Calu3 (cell line): Measurements from ENCODE around the gene SARS2. TPM values are rescaled to one million over a fixed set of nuclear protein-coding genes. Genes with fewer than 3 reads are reported as not detected.

Source experiments
- BruUV-seq: library from RNA; stranded (reverse); fragments of 400-500 nt; replicated peaks from 2 replicates; lab custom pipeline; 2021; lab: Mats Ljungman, UMichigan
- CTCF ChIA-PET: fragments of 300-600 bp; sonication (Branson Sonifier 250); formaldehyde crosslinking; loops from one replicate; lab custom pipeline; 2022; ENCODE audit warnings: antibody characterized with exemption; lab: Charles Lee
- DNase-seq: peaks from one replicate; pipeline ENCODE4 v3.0.0; 2022
- H3K27ac Mint-ChIP-seq: one replicate; pipeline ENCODE4 v1.8.0; 2022; ENCODE audit warnings: mixed read lengths; ENCODE audit not compliant: unreplicated experiment
- H3K27me3 Mint-ChIP-seq: one replicate; pipeline ENCODE4 v1.8.0; 2022; ENCODE audit warnings: mixed read lengths; ENCODE audit not compliant: unreplicated experiment
- H3K36me3 Mint-ChIP-seq: one replicate; pipeline ENCODE4 v1.8.0; 2022; ENCODE audit warnings: mild to moderate bottlenecking, moderate library complexity, mixed read lengths; ENCODE audit not compliant: insufficient read depth, unreplicated experiment
- H3K4me1 Mint-ChIP-seq: one replicate; pipeline ENCODE4 v1.8.0; 2022; ENCODE audit warnings: mild to moderate bottlenecking, low read depth, mixed read lengths; ENCODE audit not compliant: unreplicated experiment
- H3K4me3 Mint-ChIP-seq: one replicate; pipeline ENCODE4 v1.8.0; 2022; ENCODE audit warnings: mild to moderate bottlenecking, low read depth, moderate library complexity, mixed read lengths; ENCODE audit not compliant: unreplicated experiment
- H3K9me3 Mint-ChIP-seq: one replicate; pipeline ENCODE4 v1.8.0; 2022; ENCODE audit warnings: low read depth, mixed read lengths; ENCODE audit not compliant: unreplicated experiment
- CTCF ChIP-seq: fragments of 200-600 bp; IDR thresholded peaks from one replicate; pipeline ENCODE4 v1.8.0; 2022; ENCODE audit warnings: antibody characterized with exemption; ENCODE audit not compliant: unreplicated experiment
- intact Hi-C: fragments of 100-400 bp; cut with micrococcal nuclease; formaldehyde crosslinking; loops from one replicate; pipeline ENCODE4 v1.10.0; 2022; ENCODE audit not compliant: unreplicated experiment
- total RNA-seq: library from RNA; stranded (reverse); gene quantifications from 2 replicates; pipeline ENCODE4 v1.2.3, GENCODE V29; 2022

The SARS2 gene
- total RNA-seq, 1 experiment from 2014 or later: 52.1 TPM

GRCh38 chr19:38907670-38908069 is 22.9 kb downstream of the SARS2 start:
- Mint-ChIP-seq H3K27me3 (no peaks in the 10 kb centered on the region), H3K9me3 (peaks cover 9% of the 10 kb centered on the region), H3K4me1 (peaks cover 7% of the 10 kb centered on the region), H3K36me3 (peaks cover 50% of the 10 kb centered on the region), H3K4me3 (no peak overlapping the region), H3K27ac (peak overlapping the region; percentile 7)
- no peak for DNase-seq
- TF ChIP-seq CTCF: no peak
- BruUV-seq: no TSS peak
- intact Hi-C loops: no loop called here
- CTCF ChIA-PET: interaction anchor here (0.7 kb wide), 1 partner anchor 379 kb away, joined by 7 read pairs; no protein-coding TSS in a partner anchor

GRCh38 chr19:38907227-38907626 is 23.3 kb downstream of the SARS2 start:
- no peak overlapping the region for H3K4me3 Mint-ChIP-seq
- no peak for DNase-seq
- CTCF ChIA-PET: interaction anchor here (0.6 kb wide), 1 partner anchor 221 kb away, joined by 6 read pairs; no protein-coding TSS in a partner anchor
- peaks cover 50% of the 10 kb centered on the region for H3K36me3 Mint-ChIP-seq
- no peak for TF ChIP-seq CTCF
- intact Hi-C loops: no loop called here
- H3K4me1 Mint-ChIP-seq: peaks cover 7% of the 10 kb centered on the region
- no TSS peak for BruUV-seq
- peaks cover 9% of the 10 kb centered on the region for H3K9me3 Mint-ChIP-seq
- no peaks in the 10 kb centered on the region for H3K27me3 Mint-ChIP-seq
- H3K27ac Mint-ChIP-seq: peak overlapping the region; percentile 7

- no peaks in the 10 kb centered on the region for H3K27me3 Mint-ChIP-seq
- H3K9me3 Mint-ChIP-seq: peaks cover 9% of the 10 kb centered on the region
- peaks cover 13% of the 10 kb centered on the region for H3K4me1 Mint-ChIP-seq
- DNase-seq: no peak
- TF ChIP-seq CTCF: no peak
- H3K36me3 Mint-ChIP-seq: peaks cover 64% of the 10 kb centered on the region
- CTCF ChIA-PET: interaction anchor here (0.7 kb wide), 1 partner anchor 106 kb away, joined by 4 read pairs; no protein-coding TSS in a partner anchor
- BruUV-seq: no TSS peak
- no peak overlapping the region for H3K4me3 Mint-ChIP-seq
- intact Hi-C loops: no loop called here
- H3K27ac Mint-ChIP-seq: no peak overlapping the region
These were observed 24.9 kb downstream of the SARS2 start for GRCh38 chr19:38905620-38906019.

- H3K27me3 Mint-ChIP-seq: no peaks in the 10 kb centered on the region
- DNase-seq: no peak
- BruUV-seq: no TSS peak
- H3K36me3 Mint-ChIP-seq: peaks cover 72% of the 10 kb centered on the region
- H3K9me3 Mint-ChIP-seq: peaks cover 9% of the 10 kb centered on the region
- H3K27ac Mint-ChIP-seq: no peak overlapping the region
- CTCF ChIA-PET: no interaction called here
- intact Hi-C loops: no loop called here
- no peak overlapping the region for H3K4me3 Mint-ChIP-seq
- TF ChIP-seq CTCF: no peak
- peaks cover 17% of the 10 kb centered on the region for H3K4me1 Mint-ChIP-seq
These were observed 25.7 kb downstream of the SARS2 start for GRCh38 chr19:38904581-38905539.
